ENCODE measurements around the gene RAPSN. TPM values are rescaled to one million over a fixed set of nuclear protein-coding genes. Genes with fewer than 3 reads are reported as not detected.

The RAPSN gene
- total RNA-seq, 1 experiment from 2014 or later, result not detected

GRCh38 chr11:47440054-47440476, 8.9 kb downstream of the RAPSN start:
- TF ChIP-seq CTCF (conservative IDR thresholded peaks at IDR 0.05; ENCODE audit: low read depth, low read length), result no peak
- CTCF ChIA-PET, result no interaction called here

GRCh38 chr11:47438721-47439120, 10.2 kb downstream of the RAPSN start:
- no peak for DNase-seq
- H3K4me2 ChIP-seq (ENCODE audit: low read length), result no peak overlapping the region
- no peaks in the 10 kb centered on the region for H3K9me3 ChIP-seq (ENCODE audit: low read length)
- H3K9ac ChIP-seq (ENCODE audit: low read length), result no peak overlapping the region
- H3K27me3 ChIP-seq (ENCODE audit: low read length), result no peaks in the 10 kb centered on the region
- BruUV-seq (replicated peaks), result no TSS peak
- TF ChIP-seq CTCF (conservative IDR thresholded peaks at IDR 0.05; ENCODE audit: low read depth, low read length) (no peak), EZH2 (IDR thresholded peaks at IDR 0.05; ENCODE audit: low read length, unreplicated experiment) (no peak), EZH2phosphoT487 (IDR thresholded peaks at IDR 0.05; ENCODE audit: borderline replicate concordance, low read length) (no peak)
- H3K27ac ChIP-seq (ENCODE audit: low read length), result no peak overlapping the region
- H3F3A ChIP-seq (ENCODE audit: low read length, unreplicated experiment), result no peaks in the 10 kb centered on the region
- H4K20me1 ChIP-seq (ENCODE audit: low read length), result no peaks in the 10 kb centered on the region
- H3K36me3 ChIP-seq (ENCODE audit: low read depth, low read length), result no peaks in the 10 kb centered on the region
- no peak for ATAC-seq
- no peaks in the 10 kb centered on the region for H3K9me2 ChIP-seq (replicated peaks; ENCODE audit: low read length)
- POLR2A ChIA-PET (ENCODE audit: unreplicated experiment), result no interaction called here
- H2AFZ ChIP-seq (ENCODE audit: low read length), result no peak overlapping the region
- CTCF ChIA-PET, result no interaction called here
- H3K4me3 ChIP-seq (ENCODE audit: low read length), result no peak overlapping the region
- no peaks in the 10 kb centered on the region for H3K79me2 ChIP-seq (ENCODE audit: low read length)
- no peaks in the 10 kb centered on the region for H3K4me1 ChIP-seq (ENCODE audit: insufficient read depth, low read length)
- intact Hi-C loops (cut with micrococcal nuclease), result no loop called here

More at GRCh38 chr11:47440054-47440476, 8.9 kb downstream of the RAPSN start:
- Histone ChIP-seq H3K27ac (ENCODE audit: low read length) (no peak overlapping the region), H3K9ac (ENCODE audit: low read length) (no peak overlapping the region), H3K4me2 (ENCODE audit: low read length) (no peak overlapping the region), H4K20me1 (ENCODE audit: low read length) (no peaks in the 10 kb centered on the region), H3F3A (ENCODE audit: low read length, unreplicated experiment) (no peaks in the 10 kb centered on the region), H3K4me3 (ENCODE audit: low read length) (no peak overlapping the region), H3K36me3 (ENCODE audit: low read depth, low read length) (no peaks in the 10 kb centered on the region), H3K9me3 (ENCODE audit: low read length) (no peaks in the 10 kb centered on the region), H3K79me2 (ENCODE audit: low read length) (no peaks in the 10 kb centered on the region), H3K4me1 (ENCODE audit: insufficient read depth, low read length) (no peaks in the 10 kb centered on the region), H3K27me3 (ENCODE audit: low read length) (no peaks in the 10 kb centered on the region), H3K9me2 (replicated peaks; ENCODE audit: low read length) (no peaks in the 10 kb centered on the region), H2AFZ (ENCODE audit: low read length) (no peak overlapping the region)
- POLR2A ChIA-PET (ENCODE audit: unreplicated experiment), result no interaction called here
- no peak for DNase-seq
- no TSS peak for BruUV-seq (replicated peaks)
- ATAC-seq, result no peak
- intact Hi-C loops (cut with micrococcal nuclease), result no loop called here

- H3K79me2 ChIP-seq (ENCODE audit: low read length), result no peaks in the 10 kb centered on the region
- DNase-seq, result no peak
- no peaks in the 10 kb centered on the region for H3K27me3 ChIP-seq (ENCODE audit: low read length)
- intact Hi-C loops (cut with micrococcal nuclease), result no loop called here
- no peaks in the 10 kb centered on the region for H4K20me1 ChIP-seq (ENCODE audit: low read length)
- BruUV-seq (replicated peaks), result no TSS peak
- TF ChIP-seq EZH2phosphoT487 (IDR thresholded peaks at IDR 0.05; ENCODE audit: borderline replicate concordance, low read length), result no peak
- no peak for TF ChIP-seq CTCF (conservative IDR thresholded peaks at IDR 0.05; ENCODE audit: low read depth, low read length)
- TF ChIP-seq EZH2 (IDR thresholded peaks at IDR 0.05; ENCODE audit: low read length, unreplicated experiment), result no peak
- no peak overlapping the region for H3K4me3 ChIP-seq (ENCODE audit: low read length)
- ChIA-PET POLR2A (ENCODE audit: unreplicated experiment) (no interaction called here), CTCF (no interaction called here)
- ATAC-seq, result no peak
- no peak overlapping the region for H3K9ac ChIP-seq (ENCODE audit: low read length)
- H3K9me3 ChIP-seq (ENCODE audit: low read length), result no peaks in the 10 kb centered on the region
- no peaks in the 10 kb centered on the region for H3K9me2 ChIP-seq (replicated peaks; ENCODE audit: low read length)
- H3F3A ChIP-seq (ENCODE audit: low read length, unreplicated experiment), result no peaks in the 10 kb centered on the region
- no peaks in the 10 kb centered on the region for H3K4me1 ChIP-seq (ENCODE audit: insufficient read depth, low read length)
- no peaks in the 10 kb centered on the region for H3K36me3 ChIP-seq (ENCODE audit: low read depth, low read length)
- no peak overlapping the region for H3K4me2 ChIP-seq (ENCODE audit: low read length)
- H2AFZ ChIP-seq (ENCODE audit: low read length), result no peak overlapping the region
- no peak overlapping the region for H3K27ac ChIP-seq (ENCODE audit: low read length)
These were observed 11.1 kb downstream of the RAPSN start for GRCh38 chr11:47437746-47438418.
